GM23248 (cell line): ENCODE results near the gene CNGB1.

Experiments
- EZH2 ChIP-seq: fragments of 200-600 bp; sonication (generic); IDR thresholded peaks from 2 replicates; pipeline ENCODE4 v1.6.1; 2018; ENCODE audit warnings: antibody characterized with exemption, mild to moderate bottlenecking; ENCODE audit not compliant: insufficient read depth, poor library complexity, severe bottlenecking
- EZH2phosphoT487 ChIP-seq: fragments of 200-600 bp; sonication (generic); IDR thresholded peaks from 2 replicates; pipeline ENCODE4 v1.6.1; 2018; ENCODE audit warnings: antibody characterized with exemption, moderate library complexity, mild to moderate bottlenecking, low read depth; ENCODE audit not compliant: insufficient read depth

- TF ChIP-seq EZH2 (no peak), EZH2phosphoT487 (no peak)
Observed at GRCh38 chr16:57893559-57894389, 77.2 kb downstream of the CNGB1 start.
